Upper lobe of left lung (tissue), 4 donors: ENCODE data around the gene STX16.

Experiments
- CTCF ChIP-seq, 6 experiments: fragments of 450-650 bp in 4 of 6; fragments of 200-600 bp in 2 of 6; sonication (generic) in 2 of 6; IDR thresholded peaks; one replicate each; pipeline ENCODE4 v1.5.1; 2016 to 2019; ENCODE audit warnings: antibody characterized with exemption in 6 of 6
- EP300 ChIP-seq, 4 donors: sonication (generic); formaldehyde crosslinking; IDR thresholded peaks; one replicate each; pipeline ENCODE4 v1.5.1; 2017; ENCODE audit warnings: antibody characterized with exemption in 4 of 4, control low read depth in 2 of 4
- POLR2A ChIP-seq, 4 donors: fragments of 450-650 bp; IDR thresholded peaks; one replicate each; pipeline ENCODE4 v1.5.1; 2016 to 2017; ENCODE audit warnings: antibody characterized with exemption in 4 of 4, mild to moderate bottlenecking in 2 of 4

GRCh38 chr20:58700823-58701222, 49.7 kb downstream of the STX16 start:
- no peak for TF ChIP-seq POLR2A (IDR thresholded peaks at IDR 0.05)
- no peak for TF ChIP-seq CTCF (IDR thresholded peaks at IDR 0.05)
- TF ChIP-seq EP300 (IDR thresholded peaks at IDR 0.05), result no peak
